Neural progenitor cell (in vitro differentiated cells): ENCODE measurements around the gene SLC22A15. TPM values are rescaled to one million over a fixed set of nuclear protein-coding genes. Genes with fewer than 3 reads are reported as not detected.

ENCODE experiments used
- DNase-seq: peaks from one replicate; pipeline ENCODE4 v3.0.0-alpha.2; 2016; ENCODE audit warnings: low spot score
- H2AFZ ChIP-seq: fragments of 200-600 bp; sonication (generic); replicated peaks from 2 replicates; pipeline ENCODE4 v1.6.1; 2016; ENCODE audit warnings: antibody characterized with exemption
- H3F3A ChIP-seq: fragments of 200-600 bp; sonication (generic); 2 replicates; pipeline ENCODE4 v1.6.1; 2016; ENCODE audit warnings: antibody characterized with exemption, low read depth
- H3K27ac ChIP-seq: fragments of 200-600 bp; sonication (generic); 2 replicates; pipeline ENCODE4 v1.5.1; 2016; ENCODE audit warnings: mild to moderate bottlenecking
- H3K27me3 ChIP-seq: fragments of 200-600 bp; sonication (generic); 2 replicates; pipeline ENCODE4 v1.6.1; 2016; ENCODE audit warnings: mild to moderate bottlenecking, moderate library complexity
- H3K36me3 ChIP-seq: fragments of 200-600 bp; sonication (generic); 2 replicates; pipeline ENCODE4 v1.5.1; 2016
- H3K4me1 ChIP-seq: fragments of 200-600 bp; sonication (generic); 2 replicates; pipeline ENCODE4 v1.6.1; 2016; ENCODE audit warnings: mixed run types
- H3K4me2 ChIP-seq: fragments of 200-600 bp; sonication (generic); 2 replicates; pipeline ENCODE4 v1.6.1; 2016
- H3K4me3 ChIP-seq: fragments of 200-600 bp; sonication (generic); 2 replicates; pipeline ENCODE4 v1.5.1; 2016
- H3K79me2 ChIP-seq: fragments of 200-600 bp; sonication (generic); 2 replicates; pipeline ENCODE4 v1.6.1; 2016; ENCODE audit warnings: low read depth
- H3K9ac ChIP-seq: fragments of 200-600 bp; sonication (generic); 2 replicates; pipeline ENCODE4 v1.6.1; 2016
- H3K9me3 ChIP-seq: fragments of 200-600 bp; sonication (generic); 2 replicates; pipeline ENCODE4 v1.5.1; 2016; ENCODE audit warnings: low read depth
- H4K20me1 ChIP-seq: fragments of 200-600 bp; sonication (generic); 2 replicates; pipeline ENCODE4 v1.6.1; 2016; ENCODE audit warnings: low read depth
- H3K27ac Mint-ChIP-seq: 3 replicates; pipeline ENCODE4 v1.8.0; 2021; ENCODE audit warnings: mixed read lengths
- H3K27me3 Mint-ChIP-seq: 2 replicates; pipeline ENCODE4 v1.8.0; 2022; ENCODE audit warnings: low read depth, mild to moderate bottlenecking, inconsistent platforms, moderate library complexity, mixed read lengths; ENCODE audit not compliant: insufficient read depth
- H3K36me3 Mint-ChIP-seq: 3 replicates; pipeline ENCODE4 v1.8.0; 2021; ENCODE audit warnings: mixed read lengths
- H3K4me1 Mint-ChIP-seq: 3 replicates; pipeline ENCODE4 v1.8.0; 2021; ENCODE audit warnings: mixed read lengths
- H3K4me3 Mint-ChIP-seq: 3 replicates; pipeline ENCODE4 v1.8.0; 2021; ENCODE audit warnings: mild to moderate bottlenecking, moderate library complexity, mixed read lengths
- H3K9me3 Mint-ChIP-seq: 3 replicates; pipeline ENCODE4 v1.8.0; 2020; ENCODE audit warnings: mixed read lengths
- CTCF ChIP-seq: fragments of 200-600 bp; sonication (generic); IDR thresholded peaks from 2 replicates; pipeline ENCODE4 v1.5.1; 2017; ENCODE audit warnings: antibody characterized with exemption, mild to moderate bottlenecking
- EZH2 ChIP-seq: fragments of 200-600 bp; sonication (generic); IDR thresholded peaks from 2 replicates; pipeline ENCODE4 v1.6.1; 2017; ENCODE audit warnings: antibody characterized with exemption, mild to moderate bottlenecking, moderate library complexity
- EZH2phosphoT487 ChIP-seq: fragments of 200-600 bp; sonication (generic); IDR thresholded peaks from 2 replicates; pipeline ENCODE4 v1.6.1; 2017; ENCODE audit warnings: antibody characterized with exemption
- total RNA-seq: library from RNA; depleted of rRNA; stranded (reverse); fragments of >200 nt; gene quantifications from 2 replicates; pipeline ENCODE4 v1.2.3, GENCODE V29; 2015; ENCODE audit warnings: low replicate concordance

SLC22A15 gene
- total RNA-seq, 1 donor from 2014 or later, result 1.9 TPM

GRCh38 chr1:116031302-116031835 lies 55.1 kb downstream of the SLC22A15 start:
- no peak overlapping the region for H3K4me3 Mint-ChIP-seq
- H4K20me1 ChIP-seq, result no peaks in the 10 kb centered on the region
- no peaks in the 10 kb centered on the region for H3K36me3 ChIP-seq
- H3K27ac Mint-ChIP-seq, result no peak overlapping the region
- no peak overlapping the region for H3K9ac ChIP-seq
- no peaks in the 10 kb centered on the region for H3K9me3 ChIP-seq
- H3K4me2 ChIP-seq, result no peak overlapping the region
- TF ChIP-seq EZH2 (no peak), CTCF (no peak), EZH2phosphoT487 (no peak)
- no peaks in the 10 kb centered on the region for H3K9me3 Mint-ChIP-seq
- H3K27me3 Mint-ChIP-seq, result no peaks in the 10 kb centered on the region
- peaks cover 37% of the 10 kb centered on the region for H3K4me1 ChIP-seq
- no peaks in the 10 kb centered on the region for H3K36me3 Mint-ChIP-seq
- H3K79me2 ChIP-seq, result no peaks in the 10 kb centered on the region
- H2AFZ ChIP-seq, result no peak overlapping the region
- DNase-seq, result no peak
- H3K4me3 ChIP-seq, result no peak overlapping the region
- no peaks in the 10 kb centered on the region for H3K27me3 ChIP-seq
- no peak overlapping the region for H3K27ac ChIP-seq
- peaks cover 18% of the 10 kb centered on the region for H3K4me1 Mint-ChIP-seq
- peaks cover 10% of the 10 kb centered on the region for H3F3A ChIP-seq

GRCh38 chr1:116033322-116033721 lies 57.0 kb downstream of the SLC22A15 start:
- H3K27me3 ChIP-seq, result no peaks in the 10 kb centered on the region
- peaks cover 37% of the 10 kb centered on the region for H3K4me1 ChIP-seq
- H3K27ac ChIP-seq, result peak overlapping the region; percentile 19
- H3K9me3 ChIP-seq, result no peaks in the 10 kb centered on the region
- H3K9me3 Mint-ChIP-seq, result no peaks in the 10 kb centered on the region
- no peaks in the 10 kb centered on the region for H3K36me3 ChIP-seq
- H3K79me2 ChIP-seq, result no peaks in the 10 kb centered on the region
- H4K20me1 ChIP-seq, result no peaks in the 10 kb centered on the region
- H3K4me3 Mint-ChIP-seq, result no peak overlapping the region
- peaks cover 18% of the 10 kb centered on the region for H3K4me1 Mint-ChIP-seq
- no peaks in the 10 kb centered on the region for H3K36me3 Mint-ChIP-seq
- no peak overlapping the region for H2AFZ ChIP-seq
- DNase-seq, result peak; percentile 91
- H3F3A ChIP-seq, result peaks cover 10% of the 10 kb centered on the region
- H3K27me3 Mint-ChIP-seq, result no peaks in the 10 kb centered on the region
- peak overlapping the region; percentile 4 for H3K27ac Mint-ChIP-seq
- TF ChIP-seq EZH2 (no peak), EZH2phosphoT487 (peak; percentile 56), CTCF (no peak)
- peak overlapping the region; percentile 68 for H3K4me2 ChIP-seq
- H3K9ac ChIP-seq, result peak overlapping the region; percentile 18
- H3K4me3 ChIP-seq, result peak overlapping the region; percentile 16

- TF ChIP-seq EZH2phosphoT487 (no peak), CTCF (peak; percentile 40)
- DNase-seq, result no peak
- Histone ChIP-seq H3K4me2 (peak overlapping the region; percentile 8), H3K9me3 (no peaks in the 10 kb centered on the region), H4K20me1 (no peaks in the 10 kb centered on the region), H3K27ac (no peak overlapping the region), H3K9ac (no peak overlapping the region), H3K27me3 (no peaks in the 10 kb centered on the region), H3K79me2 (no peaks in the 10 kb centered on the region), H3K36me3 (no peaks in the 10 kb centered on the region), H3K4me1 (peaks cover 43% of the 10 kb centered on the region), H2AFZ (no peak overlapping the region), H3K4me3 (no peak overlapping the region), H3F3A (peaks cover 10% of the 10 kb centered on the region)
- H3K4me3 Mint-ChIP-seq, result no peak overlapping the region
- H3K36me3 Mint-ChIP-seq, result no peaks in the 10 kb centered on the region
- peaks cover 2% of the 10 kb centered on the region for H3K27me3 Mint-ChIP-seq
- H3K27ac Mint-ChIP-seq, result no peak overlapping the region
- H3K4me1 Mint-ChIP-seq, result peaks cover 21% of the 10 kb centered on the region
- H3K9me3 Mint-ChIP-seq, result no peaks in the 10 kb centered on the region
Observed at GRCh38 chr1:116036255-116036654, 59.9 kb downstream of the SLC22A15 start.
